A204.1 (cell line): ENCODE results near the gene GREM1.

Experiments used
- FAIRE-seq: peaks from 2 replicates; lab custom pipeline; 2012; peaks lifted over from hg19 to GRCh38; lab: Jason Lieb, UNC

The GREM1 gene

GRCh38 chr15:32732574-32733157, 14.9 kb downstream of the GREM1 start:
- FAIRE-seq, result no peak

GRCh38 chr15:32733281-32733680, 15.5 kb downstream of the GREM1 start:
- FAIRE-seq, result no peak

- FAIRE-seq, result no peak
Measured at GRCh38 chr15:32735989-32736700, 18.3 kb downstream of the GREM1 start.

- FAIRE-seq, result no peak
Measured at GRCh38 chr15:32736701-32737061, 18.9 kb downstream of the GREM1 start.

- no peak for FAIRE-seq
Measured at GRCh38 chr15:32737304-32737703, 19.5 kb downstream of the GREM1 start.

GRCh38 chr15:32738666-32739065, 20.9 kb downstream of the GREM1 start:
- FAIRE-seq, result no peak

GRCh38 chr15:32739522-32740063, 21.8 kb downstream of the GREM1 start:
- FAIRE-seq, result no peak

GRCh38 chr15:32743411-32744140, 25.8 kb downstream of the GREM1 start:
- FAIRE-seq, result no peak

GRCh38 chr15:32746116-32746857, 28.5 kb downstream of the GREM1 start:
- no peak for FAIRE-seq

GRCh38 chr15:32747921-32748342, 30.1 kb downstream of the GREM1 start:
- no peak for FAIRE-seq

GRCh38 chr15:32750979-32751378, 33.2 kb downstream of the GREM1 start:
- FAIRE-seq, result no peak

- FAIRE-seq, result no peak
Measured at GRCh38 chr15:32757426-32757825, 39.6 kb downstream of the GREM1 start.

GRCh38 chr15:32763295-32763694, 45.5 kb downstream of the GREM1 start:
- FAIRE-seq, result no peak

GRCh38 chr15:32765236-32765635, 47.4 kb downstream of the GREM1 start:
- no peak for FAIRE-seq

GRCh38 chr15:32766101-32766500, 48.3 kb downstream of the GREM1 start:
- no peak for FAIRE-seq

- FAIRE-seq, result no peak
Measured at GRCh38 chr15:32767236-32767635, 49.4 kb downstream of the GREM1 start.

- FAIRE-seq, result no peak
Measured at GRCh38 chr15:32774022-32774421, 56.2 kb downstream of the GREM1 start.

GRCh38 chr15:32775103-32775502, 57.3 kb downstream of the GREM1 start:
- FAIRE-seq, result no peak

GRCh38 chr15:32778391-32779176, 60.8 kb downstream of the GREM1 start:
- FAIRE-seq, result no peak

- no peak for FAIRE-seq
Measured at GRCh38 chr15:32781781-32782180, 64.0 kb downstream of the GREM1 start.

- no peak for FAIRE-seq
Measured at GRCh38 chr15:32784581-32784980, 66.8 kb downstream of the GREM1 start.

- FAIRE-seq, result no peak
Measured at GRCh38 chr15:32786906-32787305, 69.1 kb downstream of the GREM1 start.
